Measurements from ENCODE around the gene MYO5A.

DNA sequence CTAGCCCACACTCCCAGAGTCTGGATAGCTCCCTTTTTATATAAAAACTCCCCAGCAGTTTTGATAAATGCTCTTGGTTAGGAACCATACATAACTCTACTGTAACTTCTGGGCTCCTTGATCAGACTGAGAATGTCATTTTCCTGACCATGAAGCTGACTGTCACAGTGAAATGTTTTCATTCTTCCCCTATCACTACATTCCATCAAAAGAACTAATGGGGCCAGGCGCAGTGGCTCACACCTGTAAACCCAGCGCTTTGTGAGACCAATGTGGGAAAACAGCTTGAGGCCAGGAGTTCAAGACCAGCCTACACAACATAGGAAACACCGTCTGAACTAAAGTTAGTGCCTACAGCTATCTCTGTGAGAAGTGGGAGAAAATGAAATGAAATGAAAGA lies 160.3 kb downstream of the MYO5A start:
- TF ChIP-seq CHD4 (IDR thresholded peaks at IDR 0.05; ENCODE audit: insufficient read depth, insufficient replicate concordance, low read depth, low read length, poor library complexity, severe bottlenecking) (no peak), ETV6 (IDR thresholded peaks at IDR 0.05; ENCODE audit: borderline replicate concordance in 1 of 2, low read depth in 2 of 2, low read length in 1 of 2) (no peak), ETV6 (CRISPR knock-in tag; IDR thresholded peaks at IDR 0.05; ENCODE audit: borderline replicate concordance) (no peak), HDAC6 (IDR thresholded peaks at IDR 0.05; ENCODE audit: low read depth, low read length) (no peak), ZNF217 (CRISPR knock-in tag; IDR thresholded peaks at IDR 0.05) (no peak), TCF7 (IDR thresholded peaks at IDR 0.05; ENCODE audit: borderline replicate concordance) (no peak), JUND (IDR thresholded peaks at IDR 0.05; ENCODE audit: borderline replicate concordance, low read depth, low read length) (no peak), JUND (tag; IDR thresholded peaks at IDR 0.05; ENCODE audit: borderline replicate concordance, low read depth, low read length) (no peak)
- TF ChIP-seq, protein P1, sequence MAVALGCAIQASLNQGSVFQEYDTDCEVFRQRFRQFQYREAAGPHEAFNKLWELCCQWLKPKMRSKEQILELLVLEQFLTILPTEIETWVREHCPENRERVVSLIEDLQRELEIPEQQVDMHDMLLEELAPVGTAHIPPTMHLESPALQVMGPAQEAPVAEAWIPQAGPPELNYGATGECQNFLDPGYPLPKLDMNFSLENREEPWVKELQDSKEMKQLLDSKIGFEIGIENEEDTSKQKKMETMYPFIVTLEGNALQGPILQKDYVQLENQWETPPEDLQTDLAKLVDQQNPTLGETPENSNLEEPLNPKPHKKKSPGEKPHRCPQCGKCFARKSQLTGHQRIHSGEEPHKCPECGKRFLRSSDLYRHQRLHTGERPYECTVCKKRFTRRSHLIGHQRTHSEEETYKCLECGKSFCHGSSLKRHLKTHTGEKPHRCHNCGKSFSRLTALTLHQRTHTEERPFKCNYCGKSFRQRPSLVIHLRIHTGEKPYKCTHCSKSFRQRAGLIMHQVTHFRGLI (CRISPR knock-in tag; IDR thresholded peaks at IDR 0.05), result no peak
- TF ChIP-seq, protein P2, sequence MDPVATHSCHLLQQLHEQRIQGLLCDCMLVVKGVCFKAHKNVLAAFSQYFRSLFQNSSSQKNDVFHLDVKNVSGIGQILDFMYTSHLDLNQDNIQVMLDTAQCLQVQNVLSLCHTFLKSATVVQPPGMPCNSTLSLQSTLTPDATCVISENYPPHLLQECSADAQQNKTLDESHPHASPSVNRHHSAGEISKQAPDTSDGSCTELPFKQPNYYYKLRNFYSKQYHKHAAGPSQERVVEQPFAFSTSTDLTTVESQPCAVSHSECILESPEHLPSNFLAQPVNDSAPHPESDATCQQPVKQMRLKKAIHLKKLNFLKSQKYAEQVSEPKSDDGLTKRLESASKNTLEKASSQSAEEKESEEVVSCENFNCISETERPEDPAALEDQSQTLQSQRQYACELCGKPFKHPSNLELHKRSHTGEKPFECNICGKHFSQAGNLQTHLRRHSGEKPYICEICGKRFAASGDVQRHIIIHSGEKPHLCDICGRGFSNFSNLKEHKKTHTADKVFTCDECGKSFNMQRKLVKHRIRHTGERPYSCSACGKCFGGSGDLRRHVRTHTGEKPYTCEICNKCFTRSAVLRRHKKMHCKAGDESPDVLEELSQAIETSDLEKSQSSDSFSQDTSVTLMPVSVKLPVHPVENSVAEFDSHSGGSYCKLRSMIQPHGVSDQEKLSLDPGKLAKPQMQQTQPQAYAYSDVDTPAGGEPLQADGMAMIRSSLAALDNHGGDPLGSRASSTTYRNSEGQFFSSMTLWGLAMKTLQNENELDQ (CRISPR knock-in tag; IDR thresholded peaks at IDR 0.05; ENCODE audit: borderline replicate concordance), result no peak
- TF ChIP-seq, protein P3, sequence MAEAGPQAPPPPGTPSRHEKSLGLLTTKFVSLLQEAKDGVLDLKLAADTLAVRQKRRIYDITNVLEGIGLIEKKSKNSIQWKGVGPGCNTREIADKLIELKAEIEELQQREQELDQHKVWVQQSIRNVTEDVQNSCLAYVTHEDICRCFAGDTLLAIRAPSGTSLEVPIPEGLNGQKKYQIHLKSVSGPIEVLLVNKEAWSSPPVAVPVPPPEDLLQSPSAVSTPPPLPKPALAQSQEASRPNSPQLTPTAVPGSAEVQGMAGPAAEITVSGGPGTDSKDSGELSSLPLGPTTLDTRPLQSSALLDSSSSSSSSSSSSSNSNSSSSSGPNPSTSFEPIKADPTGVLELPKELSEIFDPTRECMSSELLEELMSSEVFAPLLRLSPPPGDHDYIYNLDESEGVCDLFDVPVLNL (CRISPR knock-in tag; IDR thresholded peaks at IDR 0.05; ENCODE audit: low read depth), result no peak
- TF ChIP-seq, protein P4, sequence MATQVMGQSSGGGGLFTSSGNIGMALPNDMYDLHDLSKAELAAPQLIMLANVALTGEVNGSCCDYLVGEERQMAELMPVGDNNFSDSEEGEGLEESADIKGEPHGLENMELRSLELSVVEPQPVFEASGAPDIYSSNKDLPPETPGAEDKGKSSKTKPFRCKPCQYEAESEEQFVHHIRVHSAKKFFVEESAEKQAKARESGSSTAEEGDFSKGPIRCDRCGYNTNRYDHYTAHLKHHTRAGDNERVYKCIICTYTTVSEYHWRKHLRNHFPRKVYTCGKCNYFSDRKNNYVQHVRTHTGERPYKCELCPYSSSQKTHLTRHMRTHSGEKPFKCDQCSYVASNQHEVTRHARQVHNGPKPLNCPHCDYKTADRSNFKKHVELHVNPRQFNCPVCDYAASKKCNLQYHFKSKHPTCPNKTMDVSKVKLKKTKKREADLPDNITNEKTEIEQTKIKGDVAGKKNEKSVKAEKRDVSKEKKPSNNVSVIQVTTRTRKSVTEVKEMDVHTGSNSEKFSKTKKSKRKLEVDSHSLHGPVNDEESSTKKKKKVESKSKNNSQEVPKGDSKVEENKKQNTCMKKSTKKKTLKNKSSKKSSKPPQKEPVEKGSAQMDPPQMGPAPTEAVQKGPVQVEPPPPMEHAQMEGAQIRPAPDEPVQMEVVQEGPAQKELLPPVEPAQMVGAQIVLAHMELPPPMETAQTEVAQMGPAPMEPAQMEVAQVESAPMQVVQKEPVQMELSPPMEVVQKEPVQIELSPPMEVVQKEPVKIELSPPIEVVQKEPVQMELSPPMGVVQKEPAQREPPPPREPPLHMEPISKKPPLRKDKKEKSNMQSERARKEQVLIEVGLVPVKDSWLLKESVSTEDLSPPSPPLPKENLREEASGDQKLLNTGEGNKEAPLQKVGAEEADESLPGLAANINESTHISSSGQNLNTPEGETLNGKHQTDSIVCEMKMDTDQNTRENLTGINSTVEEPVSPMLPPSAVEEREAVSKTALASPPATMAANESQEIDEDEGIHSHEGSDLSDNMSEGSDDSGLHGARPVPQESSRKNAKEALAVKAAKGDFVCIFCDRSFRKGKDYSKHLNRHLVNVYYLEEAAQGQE (IDR thresholded peaks at IDR 0.05; ENCODE audit: borderline replicate concordance), result no peak
- TF ChIP-seq, protein P4 (CRISPR knock-in tag; IDR thresholded peaks at IDR 0.05; ENCODE audit: low read depth), result no peak
- TF ChIP-seq, protein P5, sequence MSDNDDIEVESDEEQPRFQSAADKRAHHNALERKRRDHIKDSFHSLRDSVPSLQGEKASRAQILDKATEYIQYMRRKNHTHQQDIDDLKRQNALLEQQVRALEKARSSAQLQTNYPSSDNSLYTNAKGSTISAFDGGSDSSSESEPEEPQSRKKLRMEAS (CRISPR knock-in tag; IDR thresholded peaks at IDR 0.05), result no peak
- TF ChIP-seq, protein P6, sequence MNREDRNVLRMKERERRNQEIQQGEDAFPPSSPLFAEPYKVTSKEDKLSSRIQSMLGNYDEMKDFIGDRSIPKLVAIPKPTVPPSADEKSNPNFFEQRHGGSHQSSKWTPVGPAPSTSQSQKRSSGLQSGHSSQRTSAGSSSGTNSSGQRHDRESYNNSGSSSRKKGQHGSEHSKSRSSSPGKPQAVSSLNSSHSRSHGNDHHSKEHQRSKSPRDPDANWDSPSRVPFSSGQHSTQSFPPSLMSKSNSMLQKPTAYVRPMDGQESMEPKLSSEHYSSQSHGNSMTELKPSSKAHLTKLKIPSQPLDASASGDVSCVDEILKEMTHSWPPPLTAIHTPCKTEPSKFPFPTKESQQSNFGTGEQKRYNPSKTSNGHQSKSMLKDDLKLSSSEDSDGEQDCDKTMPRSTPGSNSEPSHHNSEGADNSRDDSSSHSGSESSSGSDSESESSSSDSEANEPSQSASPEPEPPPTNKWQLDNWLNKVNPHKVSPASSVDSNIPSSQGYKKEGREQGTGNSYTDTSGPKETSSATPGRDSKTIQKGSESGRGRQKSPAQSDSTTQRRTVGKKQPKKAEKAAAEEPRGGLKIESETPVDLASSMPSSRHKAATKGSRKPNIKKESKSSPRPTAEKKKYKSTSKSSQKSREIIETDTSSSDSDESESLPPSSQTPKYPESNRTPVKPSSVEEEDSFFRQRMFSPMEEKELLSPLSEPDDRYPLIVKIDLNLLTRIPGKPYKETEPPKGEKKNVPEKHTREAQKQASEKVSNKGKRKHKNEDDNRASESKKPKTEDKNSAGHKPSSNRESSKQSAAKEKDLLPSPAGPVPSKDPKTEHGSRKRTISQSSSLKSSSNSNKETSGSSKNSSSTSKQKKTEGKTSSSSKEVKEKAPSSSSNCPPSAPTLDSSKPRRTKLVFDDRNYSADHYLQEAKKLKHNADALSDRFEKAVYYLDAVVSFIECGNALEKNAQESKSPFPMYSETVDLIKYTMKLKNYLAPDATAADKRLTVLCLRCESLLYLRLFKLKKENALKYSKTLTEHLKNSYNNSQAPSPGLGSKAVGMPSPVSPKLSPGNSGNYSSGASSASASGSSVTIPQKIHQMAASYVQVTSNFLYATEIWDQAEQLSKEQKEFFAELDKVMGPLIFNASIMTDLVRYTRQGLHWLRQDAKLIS (CRISPR knock-in tag; IDR thresholded peaks at IDR 0.05), result no peak

Data from K562 (cell line).